ENCODE data around the gene SLC5A3.

The SLC5A3 gene

GRCh38 chr21:34073032-34073748 is at the start of gene SLC5A3, which contains the start of gene MRPS6:
Gene SLC5A3 (plus strand): TSS chr21:34073578. CDS start chr21:34095199, 21,621 bp downstream.
Gene MRPS6 (plus strand): TSS chr21:34073578. CDS start chr21:34073701, 123 bp downstream.
- DNase-seq, result peak; percentile 72

- DNase-seq, result peak; percentile 24
Observed at GRCh38 chr21:34023691-34024373, 49.5 kb upstream of the SLC5A3 start.

- no peak for DNase-seq
Observed at GRCh38 chr21:34024374-34024693, 49.0 kb upstream of the SLC5A3 start.

GRCh38 chr21:34027721-34028461 is 45.5 kb upstream of the SLC5A3 start:
- no peak for DNase-seq

- DNase-seq, result no peak
Observed at GRCh38 chr21:34029743-34030528, 43.4 kb upstream of the SLC5A3 start.

- no peak for DNase-seq
Observed at GRCh38 chr21:34031835-34032370, 41.5 kb upstream of the SLC5A3 start.

- DNase-seq, result no peak
Observed at GRCh38 chr21:34034369-34035014, 38.9 kb upstream of the SLC5A3 start.

GRCh38 chr21:34035619-34036354 is 37.6 kb upstream of the SLC5A3 start:
- DNase-seq, result no peak

- no peak for DNase-seq
Observed at GRCh38 chr21:34037009-34037795, 36.2 kb upstream of the SLC5A3 start.

- no peak for DNase-seq
Observed at GRCh38 chr21:34039678-34040382, 33.5 kb upstream of the SLC5A3 start.

GRCh38 chr21:34042735-34043134 is 30.6 kb upstream of the SLC5A3 start:
- DNase-seq, result no peak

GRCh38 chr21:34043333-34043732 is 30.0 kb upstream of the SLC5A3 start:
- no peak for DNase-seq

GRCh38 chr21:34046917-34047316 is 26.5 kb upstream of the SLC5A3 start:
- DNase-seq, result no peak

- DNase-seq, result no peak
Observed at GRCh38 chr21:34047835-34048234, 25.5 kb upstream of the SLC5A3 start.

GRCh38 chr21:34052171-34052570 is 21.2 kb upstream of the SLC5A3 start:
- no peak for DNase-seq

GRCh38 chr21:34054259-34054658 is 19.1 kb upstream of the SLC5A3 start:
- DNase-seq, result peak; percentile 88

GRCh38 chr21:34055615-34056014 is 17.8 kb upstream of the SLC5A3 start:
- no peak for DNase-seq

GRCh38 chr21:34061983-34062382 is 11.4 kb upstream of the SLC5A3 start:
- DNase-seq, result no peak

- no peak for DNase-seq
Observed at GRCh38 chr21:34065027-34065426, 8.4 kb upstream of the SLC5A3 start.

GRCh38 chr21:34071683-34072082 is 1.7 kb upstream of the SLC5A3 start:
- DNase-seq, result no peak
